ENCODE data around the gene DNM2.
A peak's percentile ranks its signal among the peaks of the same experiment; 100 is the strongest.

The DNM2 gene

GRCh38 chr19:10685210-10685609 is 32.7 kb upstream of the DNM2 start:
- H3K4me3 ChIP-seq (ENCODE audit: low read depth, low read length): no peak overlapping the region
- TF ChIP-seq CTCF (conservative IDR thresholded peaks at IDR 0.05; ENCODE audit: low read depth, low read length): no peak

GRCh38 chr19:10686193-10686592 is 31.7 kb upstream of the DNM2 start:
- no peak overlapping the region for H3K4me3 ChIP-seq (ENCODE audit: low read depth, low read length)
- no peak for TF ChIP-seq CTCF (conservative IDR thresholded peaks at IDR 0.05; ENCODE audit: low read depth, low read length)
- DNase-seq (ENCODE audit: low read depth): no peak

More at GRCh38 chr19:10685210-10685609, 32.7 kb upstream of the DNM2 start:
- no peak for DNase-seq (ENCODE audit: low read depth)

DNA sequence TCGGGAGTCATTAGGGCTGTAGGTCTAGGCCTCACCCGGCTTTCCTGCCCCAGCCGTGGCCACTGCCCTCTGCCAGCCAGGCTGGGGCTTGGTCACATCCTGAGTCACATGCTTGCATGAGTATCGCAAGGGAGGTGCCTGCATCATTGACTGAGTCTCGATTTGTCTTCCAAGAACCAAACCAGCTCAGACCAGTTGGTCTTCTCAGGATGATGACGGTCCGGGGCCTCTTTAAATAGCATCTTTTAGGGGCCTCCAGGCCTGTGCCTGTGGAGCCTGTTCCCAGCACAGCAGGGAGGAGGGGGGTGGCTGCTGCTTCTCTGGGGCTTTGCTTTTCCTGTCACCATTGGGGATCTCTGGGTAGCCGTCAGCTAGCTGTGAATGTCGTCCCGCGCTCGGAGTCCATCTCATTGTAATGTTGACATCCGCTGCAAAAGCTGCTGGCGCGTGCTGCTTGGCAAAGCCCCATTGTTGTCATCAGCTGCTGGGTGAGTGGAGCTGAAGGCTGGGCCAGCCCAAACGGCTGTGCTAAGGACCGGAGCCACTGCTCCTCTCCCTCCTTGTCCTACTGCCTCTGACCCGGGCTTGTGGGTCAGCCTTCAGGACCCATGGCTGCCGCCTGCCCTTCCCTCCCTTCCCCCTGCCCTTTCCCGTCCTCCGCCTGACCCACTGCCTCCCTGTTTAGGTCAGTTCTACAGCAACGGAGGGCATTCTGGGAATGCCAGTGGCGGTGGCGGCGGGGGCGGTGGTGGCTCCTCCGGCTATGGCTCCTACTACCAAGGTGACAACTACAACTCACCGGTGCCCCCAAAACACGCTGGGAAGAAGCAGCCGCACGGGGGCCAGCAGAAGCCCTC is 31.0 kb upstream of the DNM2 start:
- no peak for TF ChIP-seq CTCF (conservative IDR thresholded peaks at IDR 0.05; ENCODE audit: low read depth, low read length)
- DNase-seq (ENCODE audit: low read depth): peak; percentile 18
- no peak overlapping the region for H3K4me3 ChIP-seq (ENCODE audit: low read depth, low read length)

- H3K4me3 ChIP-seq (ENCODE audit: low read depth, low read length): no peak overlapping the region
- DNase-seq (ENCODE audit: low read depth): no peak
- no peak for TF ChIP-seq CTCF (conservative IDR thresholded peaks at IDR 0.05; ENCODE audit: low read depth, low read length)
Observed at GRCh38 chr19:10687518-10688288, 30.2 kb upstream of the DNM2 start.

- TF ChIP-seq CTCF (conservative IDR thresholded peaks at IDR 0.05; ENCODE audit: low read depth, low read length): no peak
- DNase-seq (ENCODE audit: low read depth): no peak
- no peak overlapping the region for H3K4me3 ChIP-seq (ENCODE audit: low read depth, low read length)
Observed at GRCh38 chr19:10688545-10689280, 29.2 kb upstream of the DNM2 start.

DNA sequence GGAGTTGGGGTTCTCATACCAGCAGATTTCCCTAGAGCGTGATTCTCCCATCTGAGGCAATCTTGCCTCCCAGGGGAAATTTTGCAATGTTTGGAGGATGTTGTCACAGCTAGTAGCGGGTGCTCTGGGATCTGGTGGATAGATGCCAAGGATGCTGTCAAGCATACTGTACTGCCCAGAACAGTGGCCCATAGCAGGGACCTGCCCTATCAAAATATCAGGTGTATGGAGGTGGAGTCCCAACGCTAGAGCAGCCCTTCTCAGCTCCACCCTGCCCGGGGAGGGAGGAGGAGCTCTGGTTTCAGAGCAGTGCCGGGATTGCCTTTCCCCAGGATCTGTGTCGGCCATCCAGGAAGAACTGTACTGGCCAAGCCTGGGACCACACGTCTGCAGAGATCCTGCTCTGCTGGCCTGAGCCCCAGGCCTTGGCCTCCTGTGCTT is 27.5 kb upstream of the DNM2 start:
- TF ChIP-seq CTCF (conservative IDR thresholded peaks at IDR 0.05; ENCODE audit: low read depth, low read length): peak; percentile 10
- no peak overlapping the region for H3K4me3 ChIP-seq (ENCODE audit: low read depth, low read length)
- peak; percentile 90 for DNase-seq (ENCODE audit: low read depth)
